Stimulated activated CD4-positive, alpha-beta T cell treated with anti-CD3 and anti-CD28 coated beads, TNF-alpha, amount 100 ng/mL, for 24 hours (primary cell): ENCODE measurements around the gene SPRR2A.
"Not testable (repeated sequence)": the region's sequence is repeated elsewhere in the genome, so short reads cannot be mapped to it uniquely, and the experiment has no call there.

Experiments
- DNase-seq, 3 experiments: peaks; one replicate each; pipeline ENCODE4 v3.0.0-alpha.2; 2020; ENCODE audit warnings: low read depth in 3 of 3

Gene SPRR2A

DNA sequence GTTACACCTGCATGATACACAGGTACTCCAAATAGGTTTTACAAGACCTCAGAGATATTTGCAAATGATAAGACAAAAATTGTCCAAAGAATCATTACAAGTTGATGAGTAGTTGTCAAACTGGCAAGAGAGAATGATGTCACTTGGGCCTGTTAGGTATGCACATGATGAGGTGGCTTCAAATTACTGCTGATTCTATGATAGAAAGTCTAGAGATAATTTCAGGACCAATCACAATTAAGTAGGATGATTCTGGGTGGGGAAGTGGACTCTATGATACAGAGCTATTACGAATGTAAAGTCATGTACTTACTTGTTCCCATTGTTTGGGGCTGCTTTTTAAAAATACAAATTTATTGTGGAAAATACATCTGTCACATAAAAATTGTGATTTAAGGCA lies 31.5 kb downstream of the SPRR2A start:
- no peak for DNase-seq

DNA sequence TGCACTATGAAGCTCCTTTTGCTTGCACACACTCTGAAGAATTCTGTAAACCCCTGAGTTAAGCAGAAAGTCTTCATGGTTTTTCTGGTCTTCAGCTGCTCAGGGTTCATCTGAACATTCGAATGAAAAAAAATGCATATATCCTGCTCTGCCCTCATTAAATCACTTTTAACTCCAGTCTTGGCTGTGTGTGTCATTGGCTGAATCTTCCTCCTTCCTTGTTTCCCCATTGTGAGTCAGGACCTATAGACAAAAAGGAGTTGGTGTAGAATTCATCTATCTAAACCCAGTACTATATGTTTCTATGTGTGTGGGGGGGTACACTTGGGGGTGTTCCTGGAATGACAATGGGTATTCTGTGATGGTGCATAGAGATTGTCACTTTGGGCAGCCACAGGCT lies 32.9 kb downstream of the SPRR2A start:
- DNase-seq = no peak

DNA sequence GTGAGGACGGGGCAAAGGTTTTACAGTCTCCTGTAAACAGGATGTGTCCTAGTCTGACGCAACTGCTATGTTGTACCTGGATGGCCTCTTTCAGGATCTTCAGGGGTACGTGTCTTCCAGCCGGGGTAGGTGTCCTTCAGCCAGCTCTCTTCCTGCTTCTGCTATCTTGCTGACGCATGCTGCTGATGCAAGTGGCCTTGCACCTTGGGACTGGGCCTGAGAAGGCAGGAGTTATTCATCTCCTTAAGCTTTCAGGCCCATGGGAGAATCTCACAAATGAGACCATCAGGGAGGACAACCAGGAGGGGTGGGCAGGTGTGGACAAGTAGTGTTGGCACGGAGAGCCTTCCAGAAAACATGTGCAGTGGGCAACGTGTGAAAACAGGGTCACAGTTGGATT lies 34.2 kb downstream of the SPRR2A start:
- no peak for DNase-seq

DNA sequence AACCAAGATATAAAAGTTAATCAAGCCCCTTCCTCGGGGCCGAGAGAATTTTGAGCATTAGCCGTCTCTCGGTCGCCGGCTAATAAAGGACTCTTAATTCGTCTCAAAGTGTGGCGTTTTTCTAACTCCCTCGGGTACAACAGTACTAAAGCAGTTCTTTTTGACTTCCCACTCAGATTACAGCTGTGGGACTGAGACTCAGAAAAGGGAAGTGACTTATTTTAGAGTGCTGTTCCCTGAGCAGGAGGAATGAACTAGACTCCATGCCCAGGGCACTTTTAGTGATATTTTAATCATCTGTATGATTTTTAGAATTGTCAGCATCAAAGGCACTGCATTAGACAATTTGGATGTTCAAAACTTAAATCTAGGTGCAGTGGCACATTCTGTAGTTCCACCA lies 35.0 kb downstream of the SPRR2A start:
- DNase-seq = not testable (repeated sequence)

DNA sequence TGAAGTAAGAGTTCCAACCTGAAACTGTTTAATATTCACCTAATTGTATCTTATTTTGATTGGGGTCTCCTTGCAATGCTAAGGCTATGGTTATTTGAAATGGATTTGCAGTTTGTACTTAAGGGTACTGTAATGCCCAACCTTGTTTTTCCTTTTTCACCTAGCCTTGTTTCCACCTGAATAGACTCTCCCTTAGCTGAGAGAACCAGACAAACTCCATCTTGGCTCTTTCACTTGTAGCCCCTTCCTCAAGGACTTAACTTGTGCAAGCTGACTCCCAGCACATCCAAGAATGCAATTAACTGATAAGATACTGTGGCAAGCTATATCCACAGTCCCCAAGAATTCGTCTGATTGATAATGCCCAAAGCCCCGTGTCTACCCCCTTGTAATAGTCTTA lies 35.5 kb downstream of the SPRR2A start:
- not testable (repeated sequence) for DNase-seq

DNA sequence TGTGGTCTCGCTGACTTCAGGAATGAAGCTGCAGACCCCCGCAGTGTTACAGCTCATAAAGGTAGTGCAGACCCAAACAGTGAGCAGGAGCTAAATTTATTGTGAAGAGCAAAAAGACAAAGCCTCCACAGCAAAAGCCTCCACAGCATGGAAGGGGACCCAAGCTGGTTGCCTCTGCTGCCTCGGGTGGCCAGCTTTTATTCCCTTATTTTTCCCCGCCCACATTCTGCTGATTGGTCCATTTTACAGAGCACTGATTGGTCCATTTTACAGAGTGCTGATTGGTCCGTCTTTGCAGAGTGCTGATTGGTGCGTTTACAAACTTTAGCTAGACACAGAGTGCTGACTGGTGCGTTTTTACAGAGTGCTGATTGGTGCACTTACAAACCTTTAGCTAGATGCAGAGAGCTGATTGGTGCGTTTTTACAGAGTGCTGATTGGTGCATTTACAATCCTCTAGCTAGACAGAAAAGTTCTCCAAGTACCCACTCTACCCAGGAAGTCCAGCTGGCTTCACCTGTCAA lies 46.0 kb downstream of the SPRR2A start:
- DNase-seq = not testable (repeated sequence)
